Measurements from ENCODE around the gene FOXRED2. TPM values are rescaled to one million over a fixed set of nuclear protein-coding genes. Genes with fewer than 3 reads are reported as not detected.
A peak's percentile ranks its signal among the peaks of the same experiment; 100 is the strongest.

FOXRED2 gene
- total RNA-seq, 1 donor from 2014 or later: 15.3 TPM

GRCh38 chr22:36461665-36462649 is 44.9 kb downstream of the FOXRED2 start:
- Histone ChIP-seq H3K27me3 (no peaks in the 10 kb centered on the region), H3K4me1 (peaks cover 50% of the 10 kb centered on the region), H3K27ac (peak overlapping the region; percentile 75), H3K9me3 (no peaks in the 10 kb centered on the region), H3K4me3 (no peak overlapping the region), H3K36me3 (no peaks in the 10 kb centered on the region)
- ATAC-seq: peak; percentile 82
- TF ChIP-seq CTCF (IDR thresholded peaks at IDR 0.05): no peak
- intact Hi-C loops (cut with DNase I): no loop called here
- DNase-seq: peak; percentile 82

GRCh38 chr22:36460202-36460601 is 46.6 kb downstream of the FOXRED2 start:
- Histone ChIP-seq H3K27ac (peak overlapping the region; percentile 75), H3K4me1 (peaks cover 47% of the 10 kb centered on the region), H3K9me3 (no peaks in the 10 kb centered on the region), H3K36me3 (no peaks in the 10 kb centered on the region), H3K27me3 (no peaks in the 10 kb centered on the region), H3K4me3 (no peak overlapping the region)
- no peak for TF ChIP-seq CTCF (IDR thresholded peaks at IDR 0.05)
- intact Hi-C loops (cut with DNase I): no loop called here
- DNase-seq (no peak), ATAC-seq (no peak)

- ATAC-seq: no peak
- Histone ChIP-seq H3K4me3 (no peak overlapping the region), H3K4me1 (peaks cover 51% of the 10 kb centered on the region), H3K36me3 (no peaks in the 10 kb centered on the region), H3K9me3 (no peaks in the 10 kb centered on the region), H3K27me3 (no peaks in the 10 kb centered on the region), H3K27ac (peak overlapping the region; percentile 58)
- DNase-seq: no peak
- TF ChIP-seq CTCF (IDR thresholded peaks at IDR 0.05): no peak
- intact Hi-C loops (cut with DNase I): loop anchor here (5.0 kb wide), 1 partner anchor 136 kb away; no protein-coding TSS in a partner anchor
These were observed 49.0 kb downstream of the FOXRED2 start for GRCh38 chr22:36457688-36458450.

GRCh38 chr22:36456464-36456845 is 50.4 kb downstream of the FOXRED2 start:
- peaks cover 54% of the 10 kb centered on the region for H3K4me1 ChIP-seq
- intact Hi-C loops (cut with DNase I): loop anchor here (5.0 kb wide), 1 partner anchor 134 kb away; no protein-coding TSS in a partner anchor
- no peaks in the 10 kb centered on the region for H3K27me3 ChIP-seq
- peak overlapping the region; percentile 58 for H3K27ac ChIP-seq
- no peak for ATAC-seq
- no peaks in the 10 kb centered on the region for H3K9me3 ChIP-seq
- H3K36me3 ChIP-seq: no peaks in the 10 kb centered on the region
- H3K4me3 ChIP-seq: no peak overlapping the region
- no peak for DNase-seq
- TF ChIP-seq CTCF (IDR thresholded peaks at IDR 0.05): no peak

- H3K4me1 ChIP-seq: peaks cover 60% of the 10 kb centered on the region
- H3K9me3 ChIP-seq: no peaks in the 10 kb centered on the region
- H3K27ac ChIP-seq: peak overlapping the region; percentile 90
- ATAC-seq (peak; percentile 1), DNase-seq (no peak)
- no peaks in the 10 kb centered on the region for H3K27me3 ChIP-seq
- intact Hi-C loops (cut with DNase I): loop anchor here (5.0 kb wide), 1 partner anchor 134 kb away; no protein-coding TSS in a partner anchor
- peak overlapping the region; percentile 61 for H3K4me3 ChIP-seq
- no peak for TF ChIP-seq CTCF (IDR thresholded peaks at IDR 0.05)
- no peaks in the 10 kb centered on the region for H3K36me3 ChIP-seq
These were observed 51.0 kb downstream of the FOXRED2 start for GRCh38 chr22:36455571-36456463.
